ENCODE data around the gene DUSP2.

DNA sequence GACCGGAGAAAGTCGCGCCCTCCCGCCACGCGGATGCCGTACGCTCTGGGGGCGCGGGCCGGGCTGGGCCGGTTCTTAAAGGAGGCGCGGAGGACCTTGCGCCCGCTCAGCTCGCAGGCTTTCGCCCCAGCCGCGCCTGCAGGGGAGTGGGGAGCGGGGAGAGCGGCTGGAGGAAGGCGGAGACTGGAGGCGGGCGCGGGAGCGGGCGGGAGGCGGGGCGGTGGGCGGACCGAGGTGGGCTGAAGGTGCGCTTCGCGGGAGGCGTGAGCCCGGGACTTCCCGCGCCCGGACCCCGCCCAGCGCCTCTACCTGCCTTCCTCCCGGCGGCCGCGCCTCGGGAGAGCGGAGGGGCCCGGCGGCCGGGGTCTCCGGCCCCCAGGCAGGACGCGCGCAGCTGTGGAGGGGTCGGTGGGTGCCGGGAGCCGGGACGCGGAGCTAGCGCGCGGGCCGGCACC, 28.8 kb downstream of the DUSP2 start, which contains the start of gene ADRA2B:
- TF ChIP-seq EZH2 (IDR thresholded peaks at IDR 0.05; ENCODE audit: borderline replicate concordance, low read depth, low read length, poor library complexity, severe bottlenecking) (no peak), CTCF (conservative IDR thresholded peaks at IDR 0.05; ENCODE audit: low read depth, low read length) (no peak)
